Uterine smooth muscle cell (primary cell): ENCODE measurements around the gene DNAH12. TPM values are rescaled to one million over a fixed set of nuclear protein-coding genes. Genes with fewer than 3 reads are reported as not detected.

ENCODE experiments used
- total RNA-seq: library from RNA; depleted of rRNA; stranded (reverse); fragments of >200 nt; gene quantifications from 2 replicates; pipeline ENCODE4 v1.2.3, GENCODE V29; 2014

The DNAH12 gene, protein sequence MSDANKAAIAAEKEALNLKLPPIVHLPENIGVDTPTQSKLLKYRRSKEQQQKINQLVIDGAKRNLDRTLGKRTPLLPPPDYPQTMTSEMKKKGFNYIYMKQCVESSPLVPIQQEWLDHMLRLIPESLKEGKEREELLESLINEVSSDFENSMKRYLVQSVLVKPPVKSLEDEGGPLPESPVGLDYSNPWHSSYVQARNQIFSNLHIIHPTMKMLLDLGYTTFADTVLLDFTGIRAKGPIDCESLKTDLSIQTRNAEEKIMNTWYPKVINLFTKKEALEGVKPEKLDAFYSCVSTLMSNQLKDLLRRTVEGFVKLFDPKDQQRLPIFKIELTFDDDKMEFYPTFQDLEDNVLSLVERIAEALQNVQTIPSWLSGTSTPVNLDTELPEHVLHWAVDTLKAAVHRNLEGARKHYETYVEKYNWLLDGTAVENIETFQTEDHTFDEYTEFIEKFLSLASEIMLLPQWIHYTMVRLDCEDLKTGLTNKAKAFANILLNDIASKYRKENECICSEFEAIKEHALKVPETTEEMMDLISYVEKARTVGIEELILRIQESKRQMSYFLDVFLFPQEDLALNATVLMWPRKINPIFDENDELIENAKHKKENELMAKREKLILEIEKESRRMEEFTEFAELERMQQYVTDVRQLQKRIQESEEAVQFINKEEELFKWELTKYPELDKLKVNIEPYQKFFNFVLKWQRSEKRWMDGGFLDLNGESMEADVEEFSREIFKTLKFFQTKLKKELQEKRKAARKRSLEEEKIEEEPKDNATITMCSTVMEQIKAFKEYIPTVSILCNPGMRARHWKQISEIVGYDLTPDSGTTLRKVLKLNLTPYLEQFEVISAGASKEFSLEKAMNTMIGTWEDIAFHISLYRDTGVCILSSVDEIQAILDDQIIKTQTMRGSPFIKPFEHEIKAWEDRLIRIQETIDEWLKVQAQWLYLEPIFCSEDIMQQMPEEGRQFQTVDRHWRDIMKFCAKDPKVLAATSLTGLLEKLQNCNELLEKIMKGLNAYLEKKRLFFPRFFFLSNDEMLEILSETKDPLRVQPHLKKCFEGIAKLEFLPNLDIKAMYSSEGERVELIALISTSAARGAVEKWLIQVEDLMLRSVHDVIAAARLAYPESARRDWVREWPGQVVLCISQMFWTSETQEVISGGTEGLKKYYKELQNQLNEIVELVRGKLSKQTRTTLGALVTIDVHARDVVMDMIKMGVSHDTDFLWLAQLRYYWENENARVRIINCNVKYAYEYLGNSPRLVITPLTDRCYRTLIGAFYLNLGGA (N-terminal part only)
- total RNA-seq, result under 0.01 and 0.12 TPM in 2 replicates

DNA sequence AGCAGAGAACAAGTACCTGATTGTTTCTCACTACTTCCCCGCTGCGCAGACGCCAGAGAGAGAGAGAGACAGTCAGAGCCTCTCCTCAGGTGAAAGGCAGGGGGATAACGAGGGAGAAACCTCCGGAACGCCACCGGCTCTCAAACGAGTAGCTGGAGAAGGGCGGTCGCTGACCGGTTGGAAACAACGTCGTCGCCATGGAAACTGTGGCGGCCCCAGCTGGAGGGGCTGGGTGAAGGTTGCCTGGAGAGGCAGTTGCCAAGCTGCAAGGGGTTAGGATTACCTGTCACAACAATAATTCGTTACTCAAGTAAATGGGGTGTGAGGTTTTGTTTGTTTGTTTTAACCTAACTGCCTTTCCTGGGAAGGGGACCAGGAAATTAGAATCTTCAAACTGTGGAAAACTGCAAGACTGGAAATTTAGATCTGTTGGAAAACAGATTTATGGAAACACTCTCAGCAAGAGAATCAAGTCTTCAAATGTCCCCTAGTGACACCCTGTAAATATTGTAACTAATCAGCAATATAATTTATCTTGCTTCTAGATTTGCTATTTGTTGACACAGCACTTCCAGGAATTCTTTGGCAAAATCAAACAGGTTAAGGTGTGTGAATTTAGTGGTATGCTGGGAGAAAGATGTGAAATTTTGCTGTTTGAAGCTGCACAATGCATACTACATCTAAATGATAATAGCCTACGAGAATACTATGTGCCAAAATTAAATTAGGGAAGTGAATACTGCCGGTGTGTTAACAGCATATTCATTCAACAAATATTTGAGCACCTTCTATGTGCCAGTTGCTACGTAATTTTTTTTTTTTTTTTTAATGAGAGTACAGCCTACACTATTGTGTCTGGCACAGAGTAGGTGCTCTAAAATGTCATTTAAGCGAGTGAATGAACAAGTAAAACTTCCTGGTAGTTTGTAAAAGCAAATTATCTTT, at the start of gene DNAH12:
DNAH12 (minus strand) TSS at position 164 of the 945 bp plus-strand sequence. CDS start 1,474 bp downstream, outside the sequence.

DNA sequence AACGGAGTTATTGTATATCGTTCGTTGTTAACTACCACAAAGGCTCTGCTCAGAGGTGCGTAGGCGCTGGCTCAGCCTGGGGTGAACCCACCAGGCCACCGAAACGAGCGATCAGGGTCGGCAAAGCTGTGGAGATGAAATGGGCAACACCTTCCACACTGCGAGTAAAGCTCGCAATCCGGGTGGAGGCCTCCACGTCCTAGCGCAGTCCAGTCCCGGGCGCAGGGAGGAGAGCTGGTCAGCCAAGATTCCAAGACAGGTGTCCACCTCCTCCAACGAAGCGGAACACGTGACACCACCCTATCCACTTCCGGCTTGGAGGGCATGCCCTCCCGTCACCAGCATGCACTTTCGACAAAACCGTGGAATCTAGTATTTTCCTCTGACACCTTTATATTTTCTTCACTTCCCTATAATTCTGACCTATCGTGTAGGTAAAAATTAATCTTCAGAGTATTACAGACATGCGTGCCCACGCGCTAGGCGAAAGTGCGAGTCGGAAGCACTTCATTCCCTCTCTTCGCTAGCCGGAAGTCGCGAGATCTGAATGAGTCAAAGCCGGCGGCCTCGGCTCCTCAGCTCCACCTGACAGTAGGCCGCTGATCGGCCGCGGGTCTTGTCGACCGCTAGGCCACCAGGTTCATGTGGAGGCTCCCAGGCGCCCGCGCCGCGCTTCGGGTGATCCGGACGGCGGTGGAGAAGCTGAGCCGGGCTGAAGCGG, 11.8 kb upstream of the DNAH12 start, which contains the start of gene PDE12:
PDE12 (plus strand) TSS at position 537 of the 721 bp plus-strand sequence; CDS start at position 643, 106 bp downstream.

DNA sequence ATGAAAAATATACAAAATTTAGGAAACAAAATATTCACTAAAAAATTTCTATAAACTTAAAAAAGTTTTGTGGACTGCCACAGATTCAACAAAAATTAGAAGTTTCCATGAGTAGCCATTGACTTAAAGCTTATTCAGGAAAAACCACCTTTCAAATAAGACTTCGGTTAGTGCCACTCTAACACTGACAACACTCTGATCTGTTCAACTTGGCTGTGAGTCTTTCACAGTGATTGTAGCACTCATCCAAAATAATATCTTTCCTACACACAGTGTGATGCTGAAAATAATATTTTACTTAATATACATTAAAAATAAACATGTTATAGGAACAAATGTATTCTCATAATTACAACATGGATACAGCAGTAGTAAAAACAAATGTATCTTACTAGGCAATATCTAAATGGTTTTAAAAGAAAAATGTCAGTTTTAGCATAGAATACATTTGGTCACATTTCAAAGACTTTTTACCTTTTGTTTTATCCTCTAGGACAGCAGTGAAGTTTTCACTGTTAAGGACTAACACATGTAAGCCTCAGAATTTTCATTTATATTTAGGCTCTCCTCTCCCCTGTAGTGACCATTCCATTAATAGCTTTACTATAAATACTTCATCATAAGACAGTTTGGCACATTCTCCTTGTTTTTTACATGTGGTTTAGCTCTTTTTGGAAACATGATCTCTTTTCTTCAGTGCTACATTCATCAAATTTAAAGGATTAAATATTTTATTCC, 251.8 kb downstream of the DNAH12 start, which contains the start of gene ASB14:
ASB14 (minus strand) TSS at position 527 of the 738 bp plus-strand sequence. CDS start 652 bp downstream, outside the sequence.

Other genes starting within 250 kb of the DNAH12 start
- gene PDE12, start 11.9 kb upstream of the DNAH12 start, total RNA-seq, result 17.4 and 24.0 TPM in 2 replicates
- 156 and 200 TPM in 2 replicates for gene ARF4, start 53.0 kb upstream of the DNAH12 start, total RNA-seq
- gene DENND6A, start 148.7 kb upstream of the DNAH12 start, total RNA-seq, result 18.6 and 21.1 TPM in 2 replicates
- gene SLMAP, start 212.0 kb upstream of the DNAH12 start, total RNA-seq, result 51.9 and 53.5 TPM in 2 replicates